ENCODE results near the gene AKIP1.

GRCh38 chr11:8899119-8899753 is 11.8 kb upstream of the AKIP1 start:
- TF ChIP-seq RAD21 (conservative IDR thresholded peaks at IDR 0.05) (no peak), POLR2AphosphoS5 (IDR thresholded peaks at IDR 0.05) (no peak), EP300 (conservative IDR thresholded peaks at IDR 0.05; ENCODE audit: poor library complexity, severe bottlenecking) (no peak), EZH2 (IDR thresholded peaks at IDR 0.05; ENCODE audit: borderline replicate concordance, insufficient read depth, low read length, poor library complexity, severe bottlenecking) (no peak), TAF1 (IDR thresholded peaks at IDR 0.05; ENCODE audit: low read depth) (no peak), REST (IDR thresholded peaks at IDR 0.05; ENCODE audit: borderline replicate concordance) (no peak), MXI1 (conservative IDR thresholded peaks at IDR 0.05; ENCODE audit: poor library complexity, severe bottlenecking) (no peak), SMC3 (conservative IDR thresholded peaks at IDR 0.05; ENCODE audit: poor library complexity) (no peak)
- TF ChIP-seq, protein P1, sequence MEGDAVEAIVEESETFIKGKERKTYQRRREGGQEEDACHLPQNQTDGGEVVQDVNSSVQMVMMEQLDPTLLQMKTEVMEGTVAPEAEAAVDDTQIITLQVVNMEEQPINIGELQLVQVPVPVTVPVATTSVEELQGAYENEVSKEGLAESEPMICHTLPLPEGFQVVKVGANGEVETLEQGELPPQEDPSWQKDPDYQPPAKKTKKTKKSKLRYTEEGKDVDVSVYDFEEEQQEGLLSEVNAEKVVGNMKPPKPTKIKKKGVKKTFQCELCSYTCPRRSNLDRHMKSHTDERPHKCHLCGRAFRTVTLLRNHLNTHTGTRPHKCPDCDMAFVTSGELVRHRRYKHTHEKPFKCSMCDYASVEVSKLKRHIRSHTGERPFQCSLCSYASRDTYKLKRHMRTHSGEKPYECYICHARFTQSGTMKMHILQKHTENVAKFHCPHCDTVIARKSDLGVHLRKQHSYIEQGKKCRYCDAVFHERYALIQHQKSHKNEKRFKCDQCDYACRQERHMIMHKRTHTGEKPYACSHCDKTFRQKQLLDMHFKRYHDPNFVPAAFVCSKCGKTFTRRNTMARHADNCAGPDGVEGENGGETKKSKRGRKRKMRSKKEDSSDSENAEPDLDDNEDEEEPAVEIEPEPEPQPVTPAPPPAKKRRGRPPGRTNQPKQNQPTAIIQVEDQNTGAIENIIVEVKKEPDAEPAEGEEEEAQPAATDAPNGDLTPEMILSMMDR (IDR thresholded peaks at IDR 0.05; ENCODE audit: poor library complexity, severe bottlenecking) = no peak

Data from neural cell (in vitro differentiated cells).